Ishikawa (cell line): ENCODE measurements around the gene WDR90.

Experiments used
- CEBPB ChIP-seq: IDR thresholded peaks from 2 replicates; pipeline ENCODE4 v1.6.1; 2012
- CREB1 ChIP-seq: IDR thresholded peaks from 2 replicates; pipeline ENCODE4 v1.6.1; 2012; ENCODE audit warnings: low read depth
- EGR1 ChIP-seq: IDR thresholded peaks from 2 replicates; pipeline ENCODE4 v1.6.1; 2012
- EP300 ChIP-seq: IDR thresholded peaks from 2 replicates; pipeline ENCODE4 v1.6.1; 2012; ENCODE audit warnings: borderline replicate concordance
- FOXM1 ChIP-seq: IDR thresholded peaks from 2 replicates; pipeline ENCODE4 v1.6.1; 2012; ENCODE audit warnings: low read depth, borderline replicate concordance
- MAX ChIP-seq: IDR thresholded peaks from 2 replicates; pipeline ENCODE4 v1.6.1; 2012
- NFIC ChIP-seq: IDR thresholded peaks from 2 replicates; pipeline ENCODE4 v1.6.1; 2012
- RAD21 ChIP-seq: IDR thresholded peaks from 2 replicates; pipeline ENCODE4 v1.6.1; 2012; ENCODE audit warnings: low read depth
- REST ChIP-seq: IDR thresholded peaks from 2 replicates; pipeline ENCODE4 v1.6.1; 2012; ENCODE audit warnings: low read depth, mild to moderate bottlenecking
- TAF1 ChIP-seq: IDR thresholded peaks from 2 replicates; pipeline ENCODE4 v1.6.1; 2012; ENCODE audit warnings: low read depth, mild to moderate bottlenecking
- TCF12 ChIP-seq: IDR thresholded peaks from 2 replicates; pipeline ENCODE4 v1.6.1; 2012; ENCODE audit warnings: low read depth
- TEAD4 ChIP-seq: IDR thresholded peaks from 2 replicates; pipeline ENCODE4 v1.6.1; 2012
- USF1 ChIP-seq: IDR thresholded peaks from 2 replicates; pipeline ENCODE4 v1.6.1; 2012
- YY1 ChIP-seq: IDR thresholded peaks from 2 replicates; pipeline ENCODE4 v1.6.1; 2012; ENCODE audit warnings: low read depth
- ZBTB7A ChIP-seq: IDR thresholded peaks from 2 replicates; pipeline ENCODE4 v1.6.1; 2012; ENCODE audit warnings: low read depth

WDR90 gene

GRCh38 chr16:629185-629832 is 19.9 kb upstream of the WDR90 start:
- TF ChIP-seq EP300: no peak
- no peak for TF ChIP-seq CREB1
- TF ChIP-seq TAF1: no peak

GRCh38 chr16:629833-630248 is 19.3 kb upstream of the WDR90 start:
- TF ChIP-seq RAD21 (no peak), YY1 (no peak), CEBPB (no peak), TCF12 (no peak)

GRCh38 chr16:630249-630814 is 18.8 kb upstream of the WDR90 start:
- no peak for TF ChIP-seq EGR1
- no peak for TF ChIP-seq RAD21
- no peak for TF ChIP-seq USF1
- no peak for TF ChIP-seq TEAD4
- no peak for TF ChIP-seq REST
- TF ChIP-seq EP300: no peak
- TF ChIP-seq TAF1: no peak
- no peak for TF ChIP-seq MAX
- TF ChIP-seq FOXM1: no peak
- TF ChIP-seq ZBTB7A: no peak
- no peak for TF ChIP-seq YY1
- no peak for TF ChIP-seq TCF12
- no peak for TF ChIP-seq CREB1
- TF ChIP-seq NFIC: no peak
- TF ChIP-seq CEBPB: no peak

GRCh38 chr16:630815-631405 is 18.3 kb upstream of the WDR90 start, which contains the start of gene WFIKKN1:
Gene WFIKKN1 (plus strand): TSS chr16:630985. CDS start chr16:631254, 269 bp downstream.
- TF ChIP-seq NFIC (peak; percentile 88), CREB1 (no peak), EP300 (no peak), ZBTB7A (peak; percentile 68; the same call in 1 of the 2 replicates), TCF12 (peak; percentile 32; the same call in 1 of the 2 replicates), FOXM1 (no peak), MAX (no peak), REST (no peak), TAF1 (no peak), USF1 (no peak), RAD21 (no peak), TEAD4 (no peak), EGR1 (no peak), CEBPB (no peak), YY1 (no peak)

- no peak for TF ChIP-seq TCF12
Measured at GRCh38 chr16:631808-632358, 17.3 kb upstream of the WDR90 start.
